Dermis blood vessel endothelial cell (primary cell): ENCODE data around the gene INAFM1. TPM values are rescaled to one million over a fixed set of nuclear protein-coding genes. Genes with fewer than 3 reads are reported as not detected.
"Not testable (repeated sequence)": the region's sequence is repeated elsewhere in the genome, so short reads cannot be mapped to it uniquely, and the experiment has no call there.

ENCODE experiments used
- DNase-seq: peaks from one replicate; pipeline ENCODE4 v3.0.0; 2010
- total RNA-seq: library from RNA; depleted of rRNA; stranded (reverse); fragments of >200 nt; gene quantifications from 2 replicates; pipeline ENCODE4 v1.2.3, GENCODE V29; 2014

The INAFM1 gene
- total RNA-seq, 1 donor from 2014 or later = 1.5 TPM

GRCh38 chr19:47268028-47268427 is 6.7 kb upstream of the INAFM1 start:
- DNase-seq = no peak

- no peak for DNase-seq
These were observed 5.1 kb upstream of the INAFM1 start for GRCh38 chr19:47269596-47269995.

GRCh38 chr19:47270408-47270807 is 4.3 kb upstream of the INAFM1 start:
- no peak for DNase-seq

GRCh38 chr19:47271949-47272348 is 2.7 kb upstream of the INAFM1 start:
- no peak for DNase-seq

- DNase-seq = no peak
These were observed 2.0 kb upstream of the INAFM1 start for GRCh38 chr19:47272448-47273312.

- DNase-seq = peak; percentile 90
These were observed 1.2 kb upstream of the INAFM1 start for GRCh38 chr19:47273313-47274070.

- peak; percentile 21 for DNase-seq
These were observed 441 bp downstream of the INAFM1 start for GRCh38 chr19:47274891-47275761.

GRCh38 chr19:47275791-47276461 is 1.2 kb downstream of the INAFM1 start:
- no peak for DNase-seq

GRCh38 chr19:47276513-47276912 is 1.8 kb downstream of the INAFM1 start:
- DNase-seq = not testable (repeated sequence)

GRCh38 chr19:47280183-47280797 is 5.6 kb downstream of the INAFM1 start:
- peak; percentile 56 for DNase-seq

- no peak for DNase-seq
These were observed 8.8 kb downstream of the INAFM1 start for GRCh38 chr19:47283405-47284059.

- peak; percentile 79 for DNase-seq
These were observed 9.7 kb downstream of the INAFM1 start for GRCh38 chr19:47284324-47284899.

GRCh38 chr19:47296036-47296435 is 21.4 kb downstream of the INAFM1 start:
- peak; percentile 89 for DNase-seq

GRCh38 chr19:47300867-47301266 is 26.2 kb downstream of the INAFM1 start:
- DNase-seq = not testable (repeated sequence)

GRCh38 chr19:47302249-47302648 is 27.6 kb downstream of the INAFM1 start:
- DNase-seq = no peak

- DNase-seq = no peak
These were observed 29.3 kb downstream of the INAFM1 start for GRCh38 chr19:47303966-47304365.

- DNase-seq = peak; percentile 74
These were observed 30.6 kb downstream of the INAFM1 start for GRCh38 chr19:47305309-47305751.

- DNase-seq = no peak
These were observed 31.6 kb downstream of the INAFM1 start for GRCh38 chr19:47306303-47306702.

GRCh38 chr19:47309038-47309437 is 34.4 kb downstream of the INAFM1 start:
- no peak for DNase-seq

GRCh38 chr19:47309608-47310007 is 34.9 kb downstream of the INAFM1 start, which contains the start of gene C5AR1:
C5AR1 (plus strand) TSS chr19:47309861; CDS start chr19:47309896, 35 bp downstream.
- no peak for DNase-seq

- no peak for DNase-seq
These were observed 35.6 kb downstream of the INAFM1 start for GRCh38 chr19:47310323-47310722.
